ENCODE measurements around the gene MCCC2. TPM values are rescaled to one million over a fixed set of nuclear protein-coding genes. Genes with fewer than 3 reads are reported as not detected.

MCCC2 gene
- total and polyA plus RNA-seq, 2 of the 13 experiments (the other 11 are each of a cell fraction or from before 2014, with no cell fraction given): 44.8 to 83.6 TPM

GRCh38 chr5:71633255-71634155 lies 46.4 kb downstream of the MCCC2 start (continued):
- no peak for TF ChIP-seq JUND (CRISPR knock-in tag; IDR thresholded peaks at IDR 0.05)
- TF ChIP-seq, protein P1, sequence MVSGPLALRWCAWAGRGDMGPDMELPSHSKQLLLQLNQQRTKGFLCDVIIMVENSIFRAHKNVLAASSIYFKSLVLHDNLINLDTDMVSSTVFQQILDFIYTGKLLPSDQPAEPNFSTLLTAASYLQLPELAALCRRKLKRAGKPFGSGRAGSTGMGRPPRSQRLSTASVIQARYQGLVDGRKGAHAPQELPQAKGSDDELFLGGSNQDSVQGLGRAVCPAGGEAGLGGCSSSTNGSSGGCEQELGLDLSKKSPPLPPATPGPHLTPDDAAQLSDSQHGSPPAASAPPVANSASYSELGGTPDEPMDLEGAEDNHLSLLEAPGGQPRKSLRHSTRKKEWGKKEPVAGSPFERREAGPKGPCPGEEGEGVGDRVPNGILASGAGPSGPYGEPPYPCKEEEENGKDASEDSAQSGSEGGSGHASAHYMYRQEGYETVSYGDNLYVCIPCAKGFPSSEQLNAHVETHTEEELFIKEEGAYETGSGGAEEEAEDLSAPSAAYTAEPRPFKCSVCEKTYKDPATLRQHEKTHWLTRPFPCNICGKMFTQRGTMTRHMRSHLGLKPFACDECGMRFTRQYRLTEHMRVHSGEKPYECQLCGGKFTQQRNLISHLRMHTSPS (CRISPR knock-in tag; IDR thresholded peaks at IDR 0.05; ENCODE audit: low read depth): no peak
- TF ChIP-seq, protein P2, sequence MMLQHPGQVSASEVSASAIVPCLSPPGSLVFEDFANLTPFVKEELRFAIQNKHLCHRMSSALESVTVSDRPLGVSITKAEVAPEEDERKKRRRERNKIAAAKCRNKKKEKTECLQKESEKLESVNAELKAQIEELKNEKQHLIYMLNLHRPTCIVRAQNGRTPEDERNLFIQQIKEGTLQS (CRISPR knock-in tag; IDR thresholded peaks at IDR 0.05): no peak
- no peak for TF ChIP-seq ZNF333 (CRISPR knock-in tag; IDR thresholded peaks at IDR 0.05; ENCODE audit: borderline replicate concordance)
- TF ChIP-seq, protein P3, sequence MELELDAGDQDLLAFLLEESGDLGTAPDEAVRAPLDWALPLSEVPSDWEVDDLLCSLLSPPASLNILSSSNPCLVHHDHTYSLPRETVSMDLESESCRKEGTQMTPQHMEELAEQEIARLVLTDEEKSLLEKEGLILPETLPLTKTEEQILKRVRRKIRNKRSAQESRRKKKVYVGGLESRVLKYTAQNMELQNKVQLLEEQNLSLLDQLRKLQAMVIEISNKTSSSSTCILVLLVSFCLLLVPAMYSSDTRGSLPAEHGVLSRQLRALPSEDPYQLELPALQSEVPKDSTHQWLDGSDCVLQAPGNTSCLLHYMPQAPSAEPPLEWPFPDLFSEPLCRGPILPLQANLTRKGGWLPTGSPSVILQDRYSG (CRISPR knock-in tag; IDR thresholded peaks at IDR 0.05): no peak
- TF ChIP-seq AGO2 (optimal IDR thresholded peaks at IDR 0.05; ENCODE audit: low read depth, low read length): no peak
- TF ChIP-seq BCLAF1 (IDR thresholded peaks at IDR 0.05): no peak
- TF ChIP-seq CHD2 (IDR thresholded peaks at IDR 0.05; ENCODE audit: low read depth, low read length): no peak
- TF ChIP-seq ZNF576 (CRISPR knock-in tag; IDR thresholded peaks at IDR 0.05): no peak

All from HepG2 (cell line).